ENCODE measurements around the gene POLH. TPM values are rescaled to one million over a fixed set of nuclear protein-coding genes. Genes with fewer than 3 reads are reported as not detected.
A peak's percentile ranks its signal among the peaks of the same experiment; 100 is the strongest.

Gene POLH
- total and polyA plus RNA-seq, 9 of the 15 experiments (the other 6 are each of a cell fraction or from before 2014, with no cell fraction given): 5.8 to 31.6 (median 20.6) TPM

DNA sequence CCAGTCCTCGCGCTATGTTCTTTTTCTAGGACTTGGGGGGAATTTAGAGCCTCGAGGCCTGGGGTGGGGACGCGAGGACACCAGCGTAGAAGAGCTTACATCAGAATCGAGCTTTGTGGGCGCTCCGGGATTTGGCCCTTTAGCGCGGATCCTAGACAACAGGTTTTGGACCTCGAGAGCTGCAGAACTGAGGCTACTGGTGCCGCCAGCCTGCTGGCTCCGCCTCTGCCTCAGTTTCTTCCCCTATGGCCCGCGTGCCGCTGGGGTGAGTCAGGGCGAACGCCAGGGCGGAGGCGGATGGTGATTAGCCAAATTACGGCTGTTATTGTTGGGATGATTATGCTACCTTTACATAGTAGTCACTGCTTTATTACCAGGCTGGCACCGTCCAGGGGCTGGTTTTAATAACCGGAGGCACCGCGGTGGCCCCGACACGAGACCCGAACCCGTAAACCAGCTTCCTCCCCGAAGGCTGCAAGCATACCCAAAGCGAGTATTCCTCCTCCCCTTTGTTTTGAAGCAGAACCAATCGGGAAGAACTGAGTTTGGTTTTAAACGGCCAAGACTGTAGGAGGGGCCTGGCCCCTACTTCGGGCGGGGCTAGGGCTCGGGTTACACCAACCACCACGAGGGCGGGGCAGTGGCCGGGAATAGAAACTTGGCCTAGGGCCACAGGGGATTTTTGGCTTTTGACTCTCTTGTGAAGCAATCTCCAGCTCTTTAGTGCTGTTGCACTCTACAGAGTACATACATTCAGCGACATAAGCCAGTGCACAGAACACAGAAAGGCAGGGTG is 53.7 kb downstream of the POLH start (continued):
- TF ChIP-seq, protein P1, sequence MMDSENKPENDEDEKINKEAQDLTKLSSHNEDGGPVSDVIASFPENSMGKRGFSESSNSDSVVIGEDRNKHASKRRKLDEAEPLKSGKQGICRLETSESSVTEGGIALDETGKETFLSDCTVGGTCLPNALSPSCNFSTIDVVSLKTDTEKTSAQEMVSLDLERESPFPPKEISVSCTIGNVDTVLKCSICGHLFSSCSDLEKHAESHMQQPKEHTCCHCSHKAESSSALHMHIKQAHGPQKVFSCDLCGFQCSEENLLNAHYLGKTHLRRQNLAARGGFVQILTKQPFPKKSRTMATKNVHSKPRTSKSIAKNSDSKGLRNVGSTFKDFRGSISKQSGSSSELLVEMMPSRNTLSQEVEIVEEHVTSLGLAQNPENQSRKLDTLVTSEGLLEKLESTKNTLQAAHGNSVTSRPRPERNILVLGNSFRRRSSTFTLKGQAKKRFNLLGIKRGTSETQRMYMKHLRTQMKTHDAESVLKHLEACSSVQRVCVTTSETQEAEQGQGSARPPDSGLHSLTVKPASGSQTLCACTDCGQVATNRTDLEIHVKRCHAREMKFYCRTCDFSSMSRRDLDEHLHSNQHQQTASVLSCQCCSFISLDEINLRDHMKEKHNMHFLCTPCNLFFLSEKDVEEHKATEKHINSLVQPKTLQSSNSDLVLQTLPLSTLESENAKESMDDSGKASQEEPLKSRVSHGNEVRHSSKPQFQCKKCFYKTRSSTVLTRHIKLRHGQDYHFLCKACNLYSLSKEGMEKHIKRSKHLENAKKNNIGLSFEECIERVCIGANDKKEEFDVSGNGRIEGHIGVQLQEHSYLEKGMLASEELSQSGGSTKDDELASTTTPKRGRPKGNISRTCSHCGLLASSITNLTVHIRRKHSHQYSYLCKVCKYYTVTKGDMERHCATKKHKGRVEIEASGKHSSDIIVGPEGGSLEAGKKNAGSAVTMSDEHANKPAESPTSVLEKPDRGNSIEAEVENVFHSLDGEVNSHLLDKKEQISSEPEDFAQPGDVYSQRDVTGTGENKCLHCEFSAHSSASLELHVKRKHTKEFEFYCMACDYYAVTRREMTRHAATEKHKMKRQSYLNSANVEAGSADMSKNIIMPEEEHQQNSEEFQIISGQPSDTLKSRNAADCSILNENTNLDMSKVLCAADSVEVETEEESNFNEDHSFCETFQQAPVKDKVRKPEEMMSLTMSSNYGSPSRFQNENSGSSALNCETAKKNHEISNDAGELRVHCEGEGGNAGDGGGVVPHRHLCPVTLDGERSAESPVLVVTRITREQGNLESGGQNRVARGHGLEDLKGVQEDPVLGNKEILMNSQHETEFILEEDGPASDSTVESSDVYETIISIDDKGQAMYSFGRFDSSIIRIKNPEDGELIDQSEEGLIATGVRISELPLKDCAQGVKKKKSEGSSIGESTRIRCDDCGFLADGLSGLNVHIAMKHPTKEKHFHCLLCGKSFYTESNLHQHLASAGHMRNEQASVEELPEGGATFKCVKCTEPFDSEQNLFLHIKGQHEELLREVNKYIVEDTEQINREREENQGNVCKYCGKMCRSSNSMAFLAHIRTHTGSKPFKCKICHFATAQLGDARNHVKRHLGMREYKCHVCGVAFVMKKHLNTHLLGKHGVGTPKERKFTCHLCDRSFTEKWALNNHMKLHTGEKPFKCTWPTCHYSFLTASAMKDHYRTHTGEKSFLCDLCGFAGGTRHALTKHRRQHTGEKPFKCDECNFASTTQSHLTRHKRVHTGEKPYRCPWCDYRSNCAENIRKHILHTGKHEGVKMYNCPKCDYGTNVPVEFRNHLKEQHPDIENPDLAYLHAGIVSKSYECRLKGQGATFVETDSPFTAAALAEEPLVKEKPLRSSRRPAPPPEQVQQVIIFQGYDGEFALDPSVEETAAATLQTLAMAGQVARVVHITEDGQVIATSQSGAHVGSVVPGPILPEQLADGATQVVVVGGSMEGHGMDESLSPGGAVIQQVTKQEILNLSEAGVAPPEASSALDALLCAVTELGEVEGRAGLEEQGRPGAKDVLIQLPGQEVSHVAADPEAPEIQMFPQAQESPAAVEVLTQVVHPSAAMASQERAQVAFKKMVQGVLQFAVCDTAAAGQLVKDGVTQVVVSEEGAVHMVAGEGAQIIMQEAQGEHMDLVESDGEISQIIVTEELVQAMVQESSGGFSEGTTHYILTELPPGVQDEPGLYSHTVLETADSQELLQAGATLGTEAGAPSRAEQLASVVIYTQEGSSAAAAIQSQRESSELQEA (IDR thresholded peaks at IDR 0.05; ENCODE audit: low read depth): no peak
- TF ChIP-seq TFAM (CRISPR knock-in tag; conservative IDR thresholded peaks at IDR 0.05) (no peak), NFATC3 (IDR thresholded peaks at IDR 0.05) (no peak), PHF8 (IDR thresholded peaks at IDR 0.05; ENCODE audit: borderline replicate concordance, low read length) (peak; percentile 63), L3MBTL2 (IDR thresholded peaks at IDR 0.05) (peak; percentile 93), YY1 (IDR thresholded peaks at IDR 0.05; ENCODE audit: borderline replicate concordance in 1 of 3, control insufficient read depth in 1 of 3, extremely low read depth in 1 of 3, insufficient read depth in 3 of 3, insufficient read length in 1 of 3, insufficient replicate concordance in 2 of 3, low read depth in 1 of 3, low read length in 2 of 3) (peak in 1 of 3 experiments; percentile 30), ATF1 (CRISPR knock-in tag; IDR thresholded peaks at IDR 0.05) (no peak), ATF1 (tag; IDR thresholded peaks at IDR 0.05) (peak; percentile 78), CAMTA2 (CRISPR knock-in tag; conservative IDR thresholded peaks at IDR 0.05) (no peak), KLF13 (tag; IDR thresholded peaks at IDR 0.05; ENCODE audit: borderline replicate concordance, low read depth) (no peak), ZNF699 (CRISPR knock-in tag; IDR thresholded peaks at IDR 0.05; ENCODE audit: insufficient replicate concordance) (no peak), NFRKB (IDR thresholded peaks at IDR 0.05; ENCODE audit: low read depth) (peak; percentile 93), CBFA2T2 (conservative IDR thresholded peaks at IDR 0.05) (no peak), EP300 (IDR thresholded peaks at IDR 0.05; ENCODE audit: low read length) (peak; percentile 53; the same call in 1 of the 2 replicates), NFYB (IDR thresholded peaks at IDR 0.05; ENCODE audit: extremely low read depth, insufficient read length) (peak; percentile 87), MYNN (IDR thresholded peaks at IDR 0.05) (no peak), MYNN (CRISPR knock-in tag; IDR thresholded peaks at IDR 0.05) (no peak), NR2F6 (CRISPR knock-in tag; IDR thresholded peaks at IDR 0.05) (no peak; the same call in 1 of the 2 replicates), GATAD2A (IDR thresholded peaks at IDR 0.05) (no peak), SMARCA5 (IDR thresholded peaks at IDR 0.05) (no peak)
- TF ChIP-seq, protein P2, sequence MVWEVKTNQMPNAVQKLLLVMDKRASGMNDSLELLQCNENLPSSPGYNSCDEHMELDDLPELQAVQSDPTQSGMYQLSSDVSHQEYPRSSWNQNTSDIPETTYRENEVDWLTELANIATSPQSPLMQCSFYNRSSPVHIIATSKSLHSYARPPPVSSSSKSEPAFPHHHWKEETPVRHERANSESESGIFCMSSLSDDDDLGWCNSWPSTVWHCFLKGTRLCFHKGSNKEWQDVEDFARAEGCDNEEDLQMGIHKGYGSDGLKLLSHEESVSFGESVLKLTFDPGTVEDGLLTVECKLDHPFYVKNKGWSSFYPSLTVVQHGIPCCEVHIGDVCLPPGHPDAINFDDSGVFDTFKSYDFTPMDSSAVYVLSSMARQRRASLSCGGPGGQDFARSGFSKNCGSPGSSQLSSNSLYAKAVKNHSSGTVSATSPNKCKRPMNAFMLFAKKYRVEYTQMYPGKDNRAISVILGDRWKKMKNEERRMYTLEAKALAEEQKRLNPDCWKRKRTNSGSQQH (CRISPR knock-in tag; IDR thresholded peaks at IDR 0.05): peak; percentile 11
